Sigmoid colon (tissue), 7 donors: Measurements from ENCODE around the gene EXT2. TPM values are rescaled to one million over a fixed set of nuclear protein-coding genes. Genes with fewer than 3 reads are reported as not detected.

Source experiments
- DNase-seq: peaks from one replicate; pipeline ENCODE4 v3.0.0-alpha.2; 2019
- H3K27ac ChIP-seq, 4 donors: fragments of 200-600 bp; sonication (generic); one replicate each; pipeline ENCODE4 v1.5.1; 2016 to 2019; ENCODE audit warnings: mild to moderate bottlenecking in 1 of 4
- H3K27me3 ChIP-seq, 3 donors: fragments of 200-600 bp; sonication (generic); one replicate each; pipeline ENCODE4 v1.5.1; 2019; ENCODE audit warnings: mild to moderate bottlenecking in 1 of 3
- H3K36me3 ChIP-seq, 4 donors: fragments of 200-600 bp; sonication (generic); one replicate each; pipeline ENCODE4 v1.5.1; 2016 to 2019
- H3K4me1 ChIP-seq, 4 donors: fragments of 200-600 bp; sonication (generic); one replicate each; pipeline ENCODE4 v1.5.1; 2017 to 2019
- H3K4me3 ChIP-seq, 4 donors: fragments of 200-600 bp; sonication (generic); one replicate each; pipeline ENCODE4 v1.5.1; 2017 to 2019; ENCODE audit warnings: mild to moderate bottlenecking in 2 of 4, moderate library complexity in 1 of 4
- H3K9me3 ChIP-seq, 4 donors: fragments of 200-600 bp in 3 of 4; sonication (generic) in 3 of 4; one replicate each; pipeline versions ENCODE4 v1.5.1 to v1.6.1; 2013 to 2019
- EP300 ChIP-seq, 4 donors: sonication (generic); formaldehyde crosslinking; IDR thresholded peaks; one replicate each; pipeline ENCODE4 v1.6.1; 2017; ENCODE audit warnings: antibody characterized with exemption in 4 of 4
- POLR2A ChIP-seq, 2 donors: fragments of 450-650 bp; IDR thresholded peaks; one replicate each; pipeline ENCODE4 v1.6.1; 2016; ENCODE audit warnings: antibody characterized with exemption in 2 of 2, mild to moderate bottlenecking in 2 of 2, moderate library complexity in 2 of 2
- POLR2AphosphoS5 ChIP-seq, 4 donors: sonication (generic); formaldehyde crosslinking; IDR thresholded peaks; one replicate each; pipeline ENCODE4 v1.6.1; 2017; ENCODE audit warnings: antibody characterized with exemption in 4 of 4
- WGBS, 2 donors: extraction: QIAGEN DNeasy Blood & Tissue Kit; methylation state at CpG; one replicate each; pipeline ENCODE4 v1.1.7; 2013; 5-methylcytosine and 5-hydroxymethylcytosine counted together
- intact Hi-C: fragments of 100-400 bp; cut with DNase I; formaldehyde crosslinking; loops from one replicate; pipeline ENCODE4 v1.15.1; 2023
- polyA plus RNA-seq, 3 donors: library from polyadenylated mRNA; stranded (reverse); fragments of 200-250 nt; gene quantifications; one replicate each; pipeline ENCODE4 v1.2.3, GENCODE V29; 2013
- total RNA-seq, 4 donors: library from RNA; depleted of rRNA; stranded (reverse); fragments of >200 nt; gene quantifications; one replicate each; pipeline ENCODE4 v1.1.0, GENCODE V29; 2016
- TF ChIP-seq, protein P1 (sequence below), 4 experiments: fragments of 450-650 bp in 3 of 4; fragments of 200-600 bp in 1 of 4; IDR thresholded peaks; one replicate each; pipeline ENCODE4 v1.5.1; 2016 to 2019; ENCODE audit warnings: antibody characterized with exemption in 4 of 4, mild to moderate bottlenecking in 3 of 4, moderate library complexity in 2 of 4
- donor health status: healthy with polysubstance abuse.
- donor health status: Bipolar disorder and iron deficiency.
- donor health status: healthy.

The EXT2 gene
- total and polyA plus RNA-seq, 7 donors: 6.6 to 68.1 (median 46.3) TPM

DNA sequence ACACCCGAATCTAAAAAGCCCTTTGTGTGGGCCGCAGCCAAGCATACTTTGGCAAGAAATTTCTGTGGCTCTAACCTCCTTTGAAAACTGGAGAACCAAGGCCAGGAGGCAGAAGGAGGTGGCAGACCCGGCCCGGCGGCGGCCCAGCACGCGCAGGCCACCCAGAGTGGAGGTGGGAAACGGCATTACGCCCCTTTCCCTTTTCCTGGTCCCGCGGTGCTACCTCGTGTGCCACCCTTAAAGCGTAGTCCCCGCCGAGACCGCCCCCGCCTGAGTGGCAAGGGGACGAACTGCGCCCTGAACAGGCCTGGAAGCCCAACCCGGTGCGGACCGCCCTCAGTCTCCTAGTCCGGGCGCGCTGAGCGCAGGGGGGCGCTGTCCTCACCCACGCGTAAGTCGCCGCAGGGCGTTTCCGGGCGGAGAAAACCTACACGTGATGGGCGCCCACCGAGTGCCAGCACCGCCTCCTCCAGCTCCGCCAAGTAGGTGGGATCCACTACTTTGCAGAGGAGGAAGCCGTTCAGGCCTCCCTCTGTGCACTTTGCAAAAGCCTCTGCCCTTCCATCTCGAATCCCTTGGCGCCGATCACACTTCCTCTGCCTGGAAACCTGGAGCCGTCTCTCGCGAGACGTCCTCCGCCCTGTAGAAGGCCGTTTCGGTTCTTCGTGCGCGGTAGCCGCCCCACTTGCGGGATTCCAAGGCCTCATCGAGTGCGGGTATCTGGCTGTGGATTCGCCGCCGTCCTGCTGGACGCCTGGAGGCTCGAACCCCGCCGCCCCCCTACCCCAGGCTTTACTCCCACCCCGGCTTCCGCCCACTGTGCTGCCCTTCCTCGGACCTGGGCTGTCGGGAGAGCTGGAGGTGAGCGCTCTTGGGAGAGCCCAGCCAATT lies 29.4 kb upstream of the EXT2 start, which contains the start of gene ACCS:
Gene ACCS, plus strand, starts transcription at position 430 of the 891 bp plus-strand sequence. CDS start 1,358 bp downstream, outside the sequence.
- peaks cover 0 to 4% (median 1%) of the 10 kb centered on the region in 4 donors for H3K36me3 ChIP-seq
- TF ChIP-seq EP300 (IDR thresholded peaks at IDR 0.05) (no peak), POLR2A (IDR thresholded peaks at IDR 0.05) (peak; percentile 32 to 59), POLR2AphosphoS5 (IDR thresholded peaks at IDR 0.05) (peak; percentile 58 to 90 (median 83))
- TF ChIP-seq, protein P1, sequence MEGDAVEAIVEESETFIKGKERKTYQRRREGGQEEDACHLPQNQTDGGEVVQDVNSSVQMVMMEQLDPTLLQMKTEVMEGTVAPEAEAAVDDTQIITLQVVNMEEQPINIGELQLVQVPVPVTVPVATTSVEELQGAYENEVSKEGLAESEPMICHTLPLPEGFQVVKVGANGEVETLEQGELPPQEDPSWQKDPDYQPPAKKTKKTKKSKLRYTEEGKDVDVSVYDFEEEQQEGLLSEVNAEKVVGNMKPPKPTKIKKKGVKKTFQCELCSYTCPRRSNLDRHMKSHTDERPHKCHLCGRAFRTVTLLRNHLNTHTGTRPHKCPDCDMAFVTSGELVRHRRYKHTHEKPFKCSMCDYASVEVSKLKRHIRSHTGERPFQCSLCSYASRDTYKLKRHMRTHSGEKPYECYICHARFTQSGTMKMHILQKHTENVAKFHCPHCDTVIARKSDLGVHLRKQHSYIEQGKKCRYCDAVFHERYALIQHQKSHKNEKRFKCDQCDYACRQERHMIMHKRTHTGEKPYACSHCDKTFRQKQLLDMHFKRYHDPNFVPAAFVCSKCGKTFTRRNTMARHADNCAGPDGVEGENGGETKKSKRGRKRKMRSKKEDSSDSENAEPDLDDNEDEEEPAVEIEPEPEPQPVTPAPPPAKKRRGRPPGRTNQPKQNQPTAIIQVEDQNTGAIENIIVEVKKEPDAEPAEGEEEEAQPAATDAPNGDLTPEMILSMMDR (IDR thresholded peaks at IDR 0.05): peak; percentile 57 to 74 (median 66)
- peaks cover 0 to 21% (median 15%) of the 10 kb centered on the region in 4 donors for H3K4me1 ChIP-seq
- H3K4me3 ChIP-seq: peak within 1 kb of the TSS; percentile 67 to 76 (median 74)
- peak within 1 kb of the TSS; percentile 91 to 95 (median 92) for H3K27ac ChIP-seq
- H3K9me3 ChIP-seq: no peaks in the 10 kb centered on the region
- peak; percentile 98 for DNase-seq
- no peaks in the 10 kb centered on the region for H3K27me3 ChIP-seq
- intact Hi-C loops: no loop called here
- WGBS, 2 donors: 0 to 1% methylated on average over 70 of the region's 70 CpGs

DNA sequence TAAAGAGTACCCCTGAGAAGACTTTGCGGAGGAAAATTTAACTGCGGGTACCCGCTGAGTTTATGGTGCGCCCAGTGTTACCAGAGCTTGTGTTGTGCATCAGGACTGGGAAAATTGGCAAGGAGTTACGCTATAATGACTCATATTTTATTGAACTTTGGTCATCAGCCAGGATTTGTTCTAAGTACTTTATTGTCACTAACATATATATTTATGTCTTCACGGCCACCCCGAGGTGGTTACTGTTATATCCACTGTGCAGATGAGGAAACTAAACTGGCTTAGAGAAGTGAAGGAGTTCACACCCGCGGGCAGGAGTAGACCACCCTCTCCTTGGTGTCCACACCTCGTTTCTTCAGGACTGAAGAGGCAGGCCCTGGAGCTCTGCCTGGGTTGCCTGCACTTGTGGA lies 28.7 kb upstream of the EXT2 start:
- H3K36me3 ChIP-seq: peaks cover 0 to 10% (median 2%) of the 10 kb centered on the region in 4 donors
- TF ChIP-seq, protein P1 (IDR thresholded peaks at IDR 0.05): no peak
- WGBS, 2 donors: 1 to 30% methylated on average over 10 of the region's 10 CpGs
- H3K4me3 ChIP-seq: peak overlapping the region; percentile 67 to 76 (median 74)
- peak overlapping the region; percentile 91 to 95 (median 92) for H3K27ac ChIP-seq
- intact Hi-C loops: no loop called here
- peak; percentile 66 for DNase-seq
- H3K27me3 ChIP-seq: no peaks in the 10 kb centered on the region
- H3K4me1 ChIP-seq: peaks cover 0 to 21% (median 15%) of the 10 kb centered on the region in 4 donors
- H3K9me3 ChIP-seq: no peaks in the 10 kb centered on the region

DNA sequence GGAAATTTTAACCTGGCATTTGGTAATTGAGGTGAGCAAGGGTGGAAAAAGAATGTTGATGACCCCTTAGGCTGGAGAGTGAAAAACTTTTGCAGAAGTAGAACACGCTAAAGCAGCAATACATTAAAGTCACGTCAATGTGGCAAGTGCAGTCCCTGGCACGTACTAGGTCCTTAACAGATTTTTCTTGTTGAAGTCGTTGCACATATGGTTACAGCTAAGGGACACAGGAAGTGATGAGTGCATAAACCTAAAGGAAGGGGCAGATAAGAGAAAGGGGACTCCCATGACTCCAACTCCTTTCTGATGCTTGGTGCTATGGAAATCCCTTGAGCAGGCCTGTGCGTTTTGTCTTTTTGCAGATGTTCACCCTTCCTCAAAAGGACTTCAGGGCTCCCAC lies 28.2 kb upstream of the EXT2 start:
- Histone ChIP-seq H3K27me3 (no peaks in the 10 kb centered on the region), H3K27ac (peak overlapping the region in 3 of 4 donors; percentile 91 to 93 (median 92)), H3K36me3 (peaks cover 0 to 16% (median 2%) of the 10 kb centered on the region in 4 donors), H3K4me1 (peaks cover 0 to 21% (median 15%) of the 10 kb centered on the region in 4 donors), H3K9me3 (no peaks in the 10 kb centered on the region), H3K4me3 (peak overlapping the region in 3 of 4 donors; percentile 67 to 76 (median 73))
- DNase-seq: no peak
- intact Hi-C loops: no loop called here
- 67 to 75% methylated on average over 5 of the region's 5 CpGs for WGBS, 2 donors
- no peak for TF ChIP-seq EP300 (IDR thresholded peaks at IDR 0.05)
- TF ChIP-seq, protein P1 (IDR thresholded peaks at IDR 0.05): no peak
- no peak for TF ChIP-seq POLR2AphosphoS5 (IDR thresholded peaks at IDR 0.05)
- no peak for TF ChIP-seq POLR2A (IDR thresholded peaks at IDR 0.05)

DNA sequence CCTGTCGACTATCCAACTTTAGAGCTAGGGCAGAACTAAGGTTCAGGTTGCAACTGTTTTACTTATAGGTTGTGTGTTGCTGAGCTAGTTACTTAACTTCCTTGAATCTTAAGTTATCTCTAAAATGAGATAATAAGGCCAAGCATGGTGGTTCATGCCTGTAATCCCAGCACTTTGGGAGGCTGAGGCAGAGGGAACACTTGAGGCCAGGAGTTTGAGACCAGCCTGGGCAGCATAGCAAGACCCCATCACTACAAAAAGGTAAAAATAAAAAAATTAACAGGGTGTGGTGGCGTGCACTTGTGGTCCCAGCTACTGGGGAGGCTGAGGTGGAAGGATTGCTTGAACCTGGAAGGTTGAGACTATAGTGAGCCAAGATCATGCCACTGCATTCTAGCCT lies 27.3 kb upstream of the EXT2 start:
- no peak overlapping the region for H3K4me3 ChIP-seq
- 95 to 99% methylated on average over 2 of the region's 2 CpGs for WGBS, 2 donors
- no peak for DNase-seq
- peaks cover 0 to 21% (median 15%) of the 10 kb centered on the region in 4 donors for H3K4me1 ChIP-seq
- no peaks in the 10 kb centered on the region for H3K27me3 ChIP-seq
- H3K36me3 ChIP-seq: peaks cover 0 to 25% (median 2%) of the 10 kb centered on the region in 4 donors
- H3K27ac ChIP-seq: no peak overlapping the region
- no peaks in the 10 kb centered on the region for H3K9me3 ChIP-seq
- no peak for TF ChIP-seq POLR2AphosphoS5 (IDR thresholded peaks at IDR 0.05)
- TF ChIP-seq, protein P1 (IDR thresholded peaks at IDR 0.05): no peak
- TF ChIP-seq POLR2A (IDR thresholded peaks at IDR 0.05): no peak
- no peak for TF ChIP-seq EP300 (IDR thresholded peaks at IDR 0.05)
- intact Hi-C loops: no loop called here
